GM18868 (cell line): ENCODE measurements around the gene ZNF48.

Experiments
- ATAC-seq: cut with Tn5 transposase; IDR thresholded peaks from one replicate; pipeline ENCODE4 v1.9.1; 2021; ENCODE audit warnings: mild to moderate bottlenecking, moderate library complexity; ENCODE audit not compliant: unreplicated experiment

ZNF48 gene

GRCh38 chr16:30437511-30438046 is 42.4 kb downstream of the ZNF48 start:
- no peak for ATAC-seq

- no peak for ATAC-seq
Measured at GRCh38 chr16:30438835-30439234, 43.6 kb downstream of the ZNF48 start.

- ATAC-seq: no peak
Measured at GRCh38 chr16:30439720-30440348, 44.6 kb downstream of the ZNF48 start.

- no peak for ATAC-seq
Measured at GRCh38 chr16:30443631-30444030, 48.4 kb downstream of the ZNF48 start.

- no peak for ATAC-seq
Measured at GRCh38 chr16:30444231-30445148, 49.3 kb downstream of the ZNF48 start.

GRCh38 chr16:30445149-30445407 is 49.9 kb downstream of the ZNF48 start:
- no peak for ATAC-seq

GRCh38 chr16:30445408-30446202 is 50.4 kb downstream of the ZNF48 start, which contains the start of gene SEPHS2:
TSS of gene SEPHS2 (minus strand) at chr16:30445874. CDS start at chr16:30445727, 147 bp downstream.
- peak; percentile 95 for ATAC-seq

GRCh38 chr16:30446203-30446595 is 51.0 kb downstream of the ZNF48 start:
- no peak for ATAC-seq

- no peak for ATAC-seq
Measured at GRCh38 chr16:30447512-30448226, 52.4 kb downstream of the ZNF48 start.

- no peak for ATAC-seq
Measured at GRCh38 chr16:30449116-30449435, 53.9 kb downstream of the ZNF48 start.
